Measurements from ENCODE around the gene RBMS3.
A peak's percentile ranks its signal among the peaks of the same experiment; 100 is the strongest.

Gene RBMS3

DNA sequence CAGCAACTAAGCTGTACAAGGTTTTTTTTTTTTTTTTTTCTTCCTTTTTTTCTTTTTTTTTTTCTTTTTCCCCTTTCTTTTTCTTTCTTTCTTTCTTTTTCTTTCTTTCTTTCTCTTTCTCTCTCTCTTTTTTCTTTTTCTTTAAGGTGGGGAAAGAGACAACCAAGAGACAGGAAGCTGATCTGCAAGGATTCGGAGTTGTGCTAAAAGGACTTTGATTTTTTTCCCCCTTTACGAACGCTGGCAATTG lies 148 bp downstream of the RBMS3 start:
- Histone ChIP-seq H3K36me3 (ENCODE audit: control insufficient read depth in 1 of 2, insufficient read depth in 2 of 2, low read length in 2 of 2) (no peaks in the 10 kb centered on the region), H2AK5ac (ENCODE audit: low read length) (no peak overlapping the region), H3K79me1 (ENCODE audit: low read length) (peaks cover 21% of the 10 kb centered on the region), H2AFZ (ENCODE audit: insufficient read depth, low read length, poor library complexity) (no peak overlapping the region), H3K9me3 (ENCODE audit: insufficient read depth, low read depth, low read length) (no peaks in the 10 kb centered on the region), H3K27me3 (ENCODE audit: insufficient read depth, low read length) (no peaks in the 10 kb centered on the region), H3K23ac (ENCODE audit: low read length) (no peak overlapping the region), H4K8ac (ENCODE audit: low read depth, low read length) (no peak overlapping the region), H3K18ac (ENCODE audit: low read length) (no peak overlapping the region), H3K4me1 (ENCODE audit: control insufficient read depth in 1 of 2, insufficient read depth in 2 of 2, low read length in 2 of 2) (peaks cover 3 to 6% of the 10 kb centered on the region in 2 experiments), H3K14ac (ENCODE audit: low read length) (no peak overlapping the region), H4K12ac (ENCODE audit: low read depth, low read length) (no peak overlapping the region), H3K9ac (ENCODE audit: low read length) (no peak overlapping the region), H3K4me2 (ENCODE audit: low read length) (peak overlapping the region; percentile 74), H3K4me3 (ENCODE audit: low read depth, low read length) (peak overlapping the region; percentile 54), H3K4ac (ENCODE audit: low read depth, low read length) (no peak overlapping the region), H4K91ac (ENCODE audit: low read depth, low read length) (peak overlapping the region; percentile 70), H2BK120ac (ENCODE audit: insufficient read depth, low read length, poor library complexity) (peak overlapping the region; percentile 35), H2BK12ac (ENCODE audit: low read length) (peak overlapping the region; percentile 43), H3K79me2 (ENCODE audit: control insufficient read depth, insufficient read depth, low read length, poor library complexity) (peaks cover 3% of the 10 kb centered on the region), H2BK5ac (ENCODE audit: low read depth, low read length, poor library complexity) (peak overlapping the region; percentile 85), H3K27ac (ENCODE audit: low read depth, low read length) (peak overlapping the region; percentile 94)
- no CpG with 5 or more reads among the region's 3 CpGs for WGBS (ENCODE audit: extremely low coverage, insufficient coverage, insufficient read length)
- no peak for DNase-seq

DNA sequence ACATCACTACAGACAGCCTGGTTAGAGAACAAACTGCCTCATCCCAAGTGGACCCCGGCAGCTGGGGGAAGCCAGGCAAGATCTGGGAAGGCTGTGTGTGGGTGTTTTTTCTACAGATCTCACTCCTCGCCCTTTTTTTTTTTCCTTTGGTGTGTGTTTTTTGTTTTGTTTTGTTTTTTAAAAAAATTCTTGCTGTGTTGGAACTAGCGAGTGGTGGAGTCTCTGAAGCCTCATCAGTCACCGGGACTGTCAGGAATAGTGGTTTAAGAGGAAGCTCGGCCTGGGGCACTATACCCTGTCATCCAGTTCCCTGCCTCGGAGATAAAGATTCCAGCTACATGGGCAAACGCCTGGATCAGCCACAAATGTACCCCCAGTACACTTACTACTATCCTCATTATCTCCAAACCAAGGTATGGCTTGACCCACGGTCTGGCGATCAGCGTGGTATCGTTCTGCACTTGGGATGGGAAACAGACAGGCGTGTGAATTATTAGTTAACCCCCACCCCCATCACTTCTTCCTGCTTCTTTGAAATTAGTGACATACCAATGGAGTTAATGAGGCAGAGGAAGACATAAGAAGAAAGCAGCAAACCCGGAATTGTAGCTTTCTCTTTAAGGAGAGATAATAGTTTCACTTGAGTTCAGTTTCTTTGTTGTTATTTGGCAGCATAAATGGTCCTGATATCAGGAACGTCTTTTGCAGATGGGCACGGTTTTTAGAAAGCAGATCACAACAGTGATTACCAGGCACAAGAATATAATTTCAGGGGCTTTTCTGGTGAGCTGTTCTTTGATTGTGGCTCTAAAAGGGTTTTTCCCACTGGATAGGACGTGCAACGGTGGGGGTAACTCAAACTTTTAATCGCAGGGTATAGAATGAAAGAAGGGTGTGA lies 722 bp downstream of the RBMS3 start:
- no peaks in the 10 kb centered on the region for H3K27me3 ChIP-seq (ENCODE audit: insufficient read depth, low read length)
- H3K23ac ChIP-seq (ENCODE audit: low read length), result no peak overlapping the region
- peaks cover 3 to 6% of the 10 kb centered on the region in 2 experiments for H3K4me1 ChIP-seq (ENCODE audit: control insufficient read depth in 1 of 2, insufficient read depth in 2 of 2, low read length in 2 of 2)
- H3K4me2 ChIP-seq (ENCODE audit: low read length), result peak overlapping the region; percentile 74
- H3K9ac ChIP-seq (ENCODE audit: low read length), result peak overlapping the region; percentile 50
- peaks cover 21% of the 10 kb centered on the region for H3K79me1 ChIP-seq (ENCODE audit: low read length)
- peak overlapping the region; percentile 64 for H3K4ac ChIP-seq (ENCODE audit: low read depth, low read length)
- H4K12ac ChIP-seq (ENCODE audit: low read depth, low read length), result no peak overlapping the region
- no CpG with 5 or more reads among the region's 18 CpGs for WGBS (ENCODE audit: extremely low coverage, insufficient coverage, insufficient read length)
- peak overlapping the region; percentile 95 for H2BK5ac ChIP-seq (ENCODE audit: low read depth, low read length, poor library complexity)
- H2AFZ ChIP-seq (ENCODE audit: insufficient read depth, low read length, poor library complexity), result no peak overlapping the region
- peak overlapping the region; percentile 4 for H4K8ac ChIP-seq (ENCODE audit: low read depth, low read length)
- DNase-seq, result peak; percentile 20 to 27
- peak overlapping the region; percentile 43 for H2BK12ac ChIP-seq (ENCODE audit: low read length)
- H3K36me3 ChIP-seq (ENCODE audit: control insufficient read depth in 1 of 2, insufficient read depth in 2 of 2, low read length in 2 of 2), result no peaks in the 10 kb centered on the region
- peak overlapping the region; percentile 81 for H2BK120ac ChIP-seq (ENCODE audit: insufficient read depth, low read length, poor library complexity)
- H3K9me3 ChIP-seq (ENCODE audit: insufficient read depth, low read depth, low read length), result no peaks in the 10 kb centered on the region
- no peak overlapping the region for H3K18ac ChIP-seq (ENCODE audit: low read length)
- peak overlapping the region; percentile 70 for H4K91ac ChIP-seq (ENCODE audit: low read depth, low read length)
- peak overlapping the region; percentile 94 for H3K27ac ChIP-seq (ENCODE audit: low read depth, low read length)
- H3K4me3 ChIP-seq (ENCODE audit: low read depth, low read length), result peak overlapping the region; percentile 75
- H3K79me2 ChIP-seq (ENCODE audit: control insufficient read depth, insufficient read depth, low read length, poor library complexity), result peaks cover 3% of the 10 kb centered on the region
- peak overlapping the region; percentile 54 for H2AK5ac ChIP-seq (ENCODE audit: low read length)
- H3K14ac ChIP-seq (ENCODE audit: low read length), result peak overlapping the region; percentile 75

DNA sequence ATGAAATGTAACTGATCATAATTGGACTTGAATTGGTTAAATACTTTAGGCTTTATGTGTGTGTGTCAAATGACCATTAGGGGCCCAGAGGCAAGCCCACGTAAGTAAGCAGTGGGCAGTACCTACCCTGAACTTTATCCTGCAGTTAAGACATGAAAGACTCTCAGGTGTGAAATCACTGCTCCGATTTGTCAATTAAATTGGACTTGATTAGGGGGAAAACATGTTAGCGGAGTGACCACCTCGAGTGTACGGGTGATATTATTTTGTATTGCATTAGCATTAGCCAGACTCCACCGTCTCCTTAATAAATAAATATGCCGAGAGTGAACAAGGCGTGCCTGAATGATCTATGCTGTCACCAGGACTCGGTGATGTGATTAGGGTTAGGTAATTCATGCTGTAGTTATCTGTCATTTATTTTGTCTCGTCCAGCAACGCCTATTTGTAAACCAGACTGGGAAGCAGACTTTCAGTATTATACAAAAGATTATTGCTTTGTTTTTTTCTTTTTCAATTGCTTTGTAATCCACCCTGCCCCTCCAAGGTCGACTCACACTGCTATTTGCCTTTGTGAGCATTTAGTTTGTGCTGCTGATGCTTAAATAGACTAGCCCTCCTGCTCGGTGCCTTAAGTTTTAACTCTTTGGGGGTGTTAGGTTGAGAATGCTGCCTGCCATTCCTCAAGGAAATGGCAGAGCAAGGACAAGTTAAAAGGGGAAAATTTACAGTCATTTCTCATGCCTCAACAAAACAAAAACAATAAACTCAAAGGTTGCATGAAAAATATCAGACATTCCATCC lies 1.8 kb downstream of the RBMS3 start:
- Histone ChIP-seq H3K36me3 (ENCODE audit: control insufficient read depth in 1 of 2, insufficient read depth in 2 of 2, low read length in 2 of 2) (no peaks in the 10 kb centered on the region), H3K14ac (ENCODE audit: low read length) (peak overlapping the region; percentile 77), H3K79me2 (ENCODE audit: control insufficient read depth, insufficient read depth, low read length, poor library complexity) (peaks cover 3% of the 10 kb centered on the region), H3K4me1 (ENCODE audit: control insufficient read depth in 1 of 2, insufficient read depth in 2 of 2, low read length in 2 of 2) (peaks cover 3 to 6% of the 10 kb centered on the region in 2 experiments), H3K9me3 (ENCODE audit: insufficient read depth, low read depth, low read length) (no peaks in the 10 kb centered on the region), H3K27ac (ENCODE audit: low read depth, low read length) (peak overlapping the region; percentile 94), H3K4ac (ENCODE audit: low read depth, low read length) (peak overlapping the region; percentile 91), H3K23ac (ENCODE audit: low read length) (no peak overlapping the region), H4K8ac (ENCODE audit: low read depth, low read length) (no peak overlapping the region), H3K18ac (ENCODE audit: low read length) (peak overlapping the region; percentile 65), H2BK5ac (ENCODE audit: low read depth, low read length, poor library complexity) (peak overlapping the region; percentile 79), H3K27me3 (ENCODE audit: insufficient read depth, low read length) (no peaks in the 10 kb centered on the region), H3K4me3 (ENCODE audit: low read depth, low read length) (no peak overlapping the region), H3K79me1 (ENCODE audit: low read length) (peaks cover 21% of the 10 kb centered on the region), H2BK120ac (ENCODE audit: insufficient read depth, low read length, poor library complexity) (peak overlapping the region; percentile 69), H3K9ac (ENCODE audit: low read length) (peak overlapping the region; percentile 14), H4K12ac (ENCODE audit: low read depth, low read length) (no peak overlapping the region), H2AK5ac (ENCODE audit: low read length) (no peak overlapping the region), H2BK12ac (ENCODE audit: low read length) (peak overlapping the region; percentile 17), H2AFZ (ENCODE audit: insufficient read depth, low read length, poor library complexity) (no peak overlapping the region), H3K4me2 (ENCODE audit: low read length) (peak overlapping the region; percentile 74), H4K91ac (ENCODE audit: low read depth, low read length) (peak overlapping the region; percentile 72)
- peak in 1 of 2 donors; percentile 28 for DNase-seq
- WGBS (ENCODE audit: extremely low coverage, insufficient coverage, insufficient read length), result no CpG with 5 or more reads among the region's 13 CpGs

DNA sequence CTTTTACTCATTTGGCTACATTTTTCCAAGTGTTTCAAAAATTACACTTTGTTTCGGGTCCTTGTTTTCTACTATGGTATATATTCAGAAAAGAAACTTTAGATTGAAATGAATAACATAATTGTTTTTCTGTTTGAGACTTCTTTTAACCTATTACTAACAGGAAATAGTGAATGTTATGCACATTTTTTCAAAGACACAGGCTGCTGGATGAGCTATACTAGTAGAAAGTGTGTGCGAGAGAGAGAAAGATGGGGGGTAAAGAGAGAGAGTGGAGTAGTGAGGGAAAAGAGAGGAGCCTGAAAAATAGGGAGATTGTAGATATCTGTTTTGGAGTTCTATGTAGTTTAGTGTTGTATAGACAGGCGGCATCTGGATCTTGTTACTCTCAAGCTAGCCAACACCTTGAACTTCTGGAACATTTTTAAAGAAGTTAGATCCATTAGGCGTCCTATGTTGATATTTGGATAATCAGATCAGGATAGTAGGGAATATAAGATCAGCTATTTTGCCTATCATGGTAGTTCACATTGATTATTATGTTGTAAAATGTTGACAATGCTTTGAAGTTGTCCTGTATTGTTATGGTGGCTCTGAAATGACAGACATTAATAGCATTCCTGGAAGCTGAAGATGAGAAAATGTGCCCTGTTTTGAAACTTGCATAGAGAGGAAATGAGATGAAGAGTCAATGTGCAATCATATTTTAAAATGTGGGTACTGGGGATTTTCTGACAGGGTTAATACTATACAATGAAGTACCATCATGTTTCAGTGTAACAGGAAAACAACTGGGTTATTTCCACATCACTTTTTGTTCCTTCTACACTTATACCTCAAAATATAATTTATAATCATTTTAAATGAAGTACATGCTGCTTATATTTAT lies 2.6 kb downstream of the RBMS3 start:
- no peak overlapping the region for H3K23ac ChIP-seq (ENCODE audit: low read length)
- H3K4me1 ChIP-seq (ENCODE audit: control insufficient read depth in 1 of 2, insufficient read depth in 2 of 2, low read length in 2 of 2), result peaks cover 3 to 6% of the 10 kb centered on the region in 2 experiments
- H2AK5ac ChIP-seq (ENCODE audit: low read length), result no peak overlapping the region
- no peak overlapping the region for H4K12ac ChIP-seq (ENCODE audit: low read depth, low read length)
- no peak overlapping the region for H3K14ac ChIP-seq (ENCODE audit: low read length)
- no peak overlapping the region for H4K8ac ChIP-seq (ENCODE audit: low read depth, low read length)
- no peak overlapping the region for H2BK120ac ChIP-seq (ENCODE audit: insufficient read depth, low read length, poor library complexity)
- peaks cover 3% of the 10 kb centered on the region for H3K79me2 ChIP-seq (ENCODE audit: control insufficient read depth, insufficient read depth, low read length, poor library complexity)
- H3K36me3 ChIP-seq (ENCODE audit: control insufficient read depth in 1 of 2, insufficient read depth in 2 of 2, low read length in 2 of 2), result no peaks in the 10 kb centered on the region
- no peak overlapping the region for H2BK5ac ChIP-seq (ENCODE audit: low read depth, low read length, poor library complexity)
- no peaks in the 10 kb centered on the region for H3K27me3 ChIP-seq (ENCODE audit: insufficient read depth, low read length)
- no peak overlapping the region for H3K4ac ChIP-seq (ENCODE audit: low read depth, low read length)
- peak overlapping the region; percentile 66 for H3K4me2 ChIP-seq (ENCODE audit: low read length)
- no peak overlapping the region for H3K9ac ChIP-seq (ENCODE audit: low read length)
- peaks cover 21% of the 10 kb centered on the region for H3K79me1 ChIP-seq (ENCODE audit: low read length)
- no peak overlapping the region for H2AFZ ChIP-seq (ENCODE audit: insufficient read depth, low read length, poor library complexity)
- no peak overlapping the region for H2BK12ac ChIP-seq (ENCODE audit: low read length)
- peak overlapping the region; percentile 94 for H3K27ac ChIP-seq (ENCODE audit: low read depth, low read length)
- peak in 1 of 2 donors; percentile 66 for DNase-seq
- no peak overlapping the region for H3K18ac ChIP-seq (ENCODE audit: low read length)
- H3K9me3 ChIP-seq (ENCODE audit: insufficient read depth, low read depth, low read length), result no peaks in the 10 kb centered on the region
- no peak overlapping the region for H3K4me3 ChIP-seq (ENCODE audit: low read depth, low read length)
- WGBS (ENCODE audit: extremely low coverage, insufficient coverage, insufficient read length), result 100% methylated on average over 1 of the region's 4 CpGs
- no peak overlapping the region for H4K91ac ChIP-seq (ENCODE audit: low read depth, low read length)
